ENCODE results near the gene SPAG16.
"Not testable (repeated sequence)": the region's sequence is repeated elsewhere in the genome, so short reads cannot be mapped to it uniquely, and the experiment has no call there.

The SPAG16 gene

DNA sequence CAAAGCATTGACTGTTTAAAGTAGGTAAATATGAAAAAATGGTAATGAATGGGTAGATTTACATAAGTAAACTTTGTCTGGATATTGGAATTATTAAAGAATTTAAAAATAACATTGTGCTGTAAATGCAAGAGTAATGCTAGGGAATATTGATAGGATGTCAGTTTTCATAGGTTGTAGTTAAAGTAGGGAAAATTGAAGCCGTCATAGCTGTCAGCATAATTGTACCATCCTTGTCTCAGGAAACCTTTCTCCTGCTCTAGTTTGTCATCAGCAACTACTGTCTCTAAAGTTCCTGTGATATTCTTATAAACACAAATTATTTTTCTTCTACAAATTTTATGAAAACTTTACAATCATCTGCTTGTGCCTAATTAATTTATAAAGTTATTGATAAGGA is 10.1 kb upstream of the SPAG16 start:
- DNase-seq = no peak

- DNase-seq = no peak
Measured at GRCh38 chr2:213275265-213275664, 9.0 kb upstream of the SPAG16 start.

GRCh38 chr2:213277134-213277533 is 7.1 kb upstream of the SPAG16 start:
- DNase-seq = not testable (repeated sequence)

- no peak for DNase-seq
Measured at GRCh38 chr2:213279116-213279620, 5.1 kb upstream of the SPAG16 start.

DNA sequence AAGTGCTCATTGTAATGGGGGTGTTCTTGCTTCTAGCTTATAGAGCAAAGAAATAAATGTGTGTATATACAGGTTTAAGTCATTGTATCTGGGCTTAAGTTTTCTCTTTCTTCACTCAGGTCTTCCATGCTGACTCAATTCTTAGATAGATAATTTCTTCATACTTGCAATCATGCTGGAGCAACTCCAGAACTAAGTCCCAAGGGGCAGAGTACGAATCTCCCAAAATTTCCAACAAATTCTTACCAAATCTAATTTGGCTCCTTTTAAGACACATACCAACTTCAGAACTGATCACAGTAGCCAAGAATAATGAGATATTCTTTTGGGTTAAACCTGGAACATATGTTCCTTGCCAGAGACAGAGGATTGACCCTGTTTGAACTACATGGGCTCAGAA is 4.3 kb upstream of the SPAG16 start:
- no peak for DNase-seq

DNA sequence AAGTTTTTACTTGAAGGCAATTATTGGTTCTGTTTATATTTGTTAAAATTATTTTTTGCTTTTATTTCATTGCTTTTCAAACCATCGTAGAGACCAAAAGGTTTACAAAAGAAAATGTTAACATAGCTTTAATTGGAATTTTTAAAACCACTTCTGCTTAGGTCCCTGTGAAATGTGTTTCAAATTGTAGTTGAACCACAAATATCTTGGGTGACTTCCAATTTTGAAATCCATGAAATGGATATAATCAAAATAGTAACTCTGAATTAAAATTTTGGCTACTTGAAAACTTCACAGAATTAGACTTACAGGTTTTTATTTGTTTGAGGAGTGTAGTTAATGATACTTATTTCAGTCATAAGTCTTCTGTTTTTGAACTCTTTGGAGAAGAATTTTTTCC is 3.1 kb upstream of the SPAG16 start:
- DNase-seq = no peak

- no peak for DNase-seq
Measured at GRCh38 chr2:213285404-213285803, 1.1 kb downstream of the SPAG16 start.

- DNase-seq = no peak
Measured at GRCh38 chr2:213286161-213286560, 1.9 kb downstream of the SPAG16 start.

DNA sequence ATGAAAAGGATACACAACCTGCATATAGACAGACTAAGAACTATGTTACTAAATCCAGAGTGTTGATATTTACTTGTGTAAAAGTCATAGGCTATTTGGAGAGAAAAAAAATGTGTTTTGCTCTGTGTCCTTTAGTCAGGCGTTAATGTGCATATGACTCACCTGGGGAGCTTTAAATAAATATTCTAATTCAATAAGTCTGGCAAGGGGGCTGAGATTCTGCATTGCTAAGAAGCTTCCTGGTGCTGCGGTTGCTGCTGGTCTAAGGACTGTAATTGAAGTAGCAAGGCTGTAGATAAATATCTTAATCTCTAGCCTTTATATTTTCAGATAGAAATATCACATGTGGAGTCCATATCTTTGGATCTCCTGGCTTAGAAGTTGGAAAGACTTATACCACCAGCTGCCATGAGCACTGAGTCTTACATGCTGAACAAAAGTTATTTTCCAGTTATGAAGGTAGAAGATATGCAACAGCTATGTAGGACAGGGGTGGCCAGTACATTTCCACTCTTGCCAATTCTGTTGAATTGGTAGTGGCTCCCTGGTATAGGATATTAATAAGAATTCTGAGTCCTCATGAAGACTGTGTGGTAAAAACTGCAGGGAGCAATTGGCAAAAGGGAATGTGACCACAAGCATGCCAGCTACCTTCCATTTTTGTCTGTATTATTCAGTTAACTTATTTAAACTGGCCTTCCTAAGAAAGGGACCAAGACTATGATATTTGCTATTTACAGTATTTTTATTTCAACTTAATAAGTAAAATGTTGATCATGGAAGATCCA is 4.8 kb downstream of the SPAG16 start:
- no peak for DNase-seq

DNA sequence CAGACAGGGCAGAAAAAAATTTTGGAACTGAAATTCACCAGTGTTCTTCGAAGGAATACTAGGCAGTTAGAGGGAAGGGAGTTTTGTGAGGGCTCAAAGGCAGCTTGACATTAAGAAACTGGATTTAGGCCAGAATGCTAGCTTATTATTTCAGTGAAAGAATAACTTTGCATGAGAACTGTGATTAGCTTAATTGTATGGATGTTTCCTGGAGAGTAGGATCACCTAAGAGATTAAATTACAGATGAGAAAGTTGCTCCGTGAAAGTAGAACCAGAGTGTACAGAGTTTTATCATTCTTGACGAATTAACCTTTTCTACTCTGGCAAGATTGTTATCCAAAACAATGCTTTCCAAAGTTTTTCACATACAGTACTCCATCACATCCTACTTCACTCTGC is 6.2 kb downstream of the SPAG16 start:
- no peak for DNase-seq

GRCh38 chr2:213296270-213296669 is 12.0 kb downstream of the SPAG16 start:
- no peak for DNase-seq

DNA sequence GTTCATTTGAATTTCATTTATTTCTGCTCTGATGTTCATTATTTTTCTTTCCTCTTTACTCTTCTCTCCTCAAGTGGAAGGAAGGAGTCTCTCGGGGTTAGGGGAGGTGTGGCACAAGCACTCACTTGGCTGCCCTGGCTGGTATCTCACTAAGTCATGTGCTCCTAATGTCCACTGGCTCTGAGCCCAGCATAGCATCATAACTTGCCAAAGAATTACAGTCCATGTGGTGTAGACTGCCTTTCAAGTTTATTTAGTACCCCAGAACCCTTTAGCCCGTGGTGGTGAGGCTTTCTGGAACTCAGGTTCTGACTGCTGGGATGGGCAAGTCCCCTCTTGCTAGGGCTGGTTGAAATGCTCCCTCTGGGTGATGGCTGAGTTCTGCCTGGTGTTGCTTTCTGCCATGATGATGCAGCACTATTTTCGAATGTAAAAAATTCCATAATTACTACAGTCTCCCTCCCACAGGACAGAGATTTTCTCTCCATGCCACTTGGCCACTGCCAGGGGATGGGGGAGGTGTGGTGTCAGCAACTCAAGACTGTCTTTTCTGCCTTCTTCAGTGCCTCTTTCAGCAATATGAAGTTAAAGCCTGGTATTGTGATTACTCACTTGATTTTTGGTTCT is 22.2 kb downstream of the SPAG16 start:
- no peak for DNase-seq

- DNase-seq = no peak
Measured at GRCh38 chr2:213315168-213315876, 31.1 kb downstream of the SPAG16 start.

- no peak for DNase-seq
Measured at GRCh38 chr2:213316001-213316735, 31.9 kb downstream of the SPAG16 start.

DNA sequence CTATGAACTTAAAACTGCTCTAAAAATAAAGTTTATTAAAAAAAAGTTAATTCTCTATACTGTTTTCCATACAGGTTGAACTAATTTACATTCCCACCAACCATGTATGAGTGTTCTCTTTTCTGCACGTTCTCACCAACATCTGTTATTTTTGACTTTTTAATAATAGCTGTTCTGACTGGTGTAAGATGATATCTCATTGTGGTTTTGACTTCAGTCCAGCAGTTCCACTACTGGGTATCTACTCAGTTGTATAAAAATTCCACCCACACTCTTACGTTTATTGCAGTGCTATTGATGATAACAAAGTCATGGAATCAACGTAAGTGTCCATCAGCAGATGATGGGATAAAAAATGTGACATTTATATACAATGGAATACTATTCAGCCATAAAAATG is 33.7 kb downstream of the SPAG16 start:
- no peak for DNase-seq

GRCh38 chr2:213320604-213321003 is 36.3 kb downstream of the SPAG16 start:
- DNase-seq = no peak

DNA sequence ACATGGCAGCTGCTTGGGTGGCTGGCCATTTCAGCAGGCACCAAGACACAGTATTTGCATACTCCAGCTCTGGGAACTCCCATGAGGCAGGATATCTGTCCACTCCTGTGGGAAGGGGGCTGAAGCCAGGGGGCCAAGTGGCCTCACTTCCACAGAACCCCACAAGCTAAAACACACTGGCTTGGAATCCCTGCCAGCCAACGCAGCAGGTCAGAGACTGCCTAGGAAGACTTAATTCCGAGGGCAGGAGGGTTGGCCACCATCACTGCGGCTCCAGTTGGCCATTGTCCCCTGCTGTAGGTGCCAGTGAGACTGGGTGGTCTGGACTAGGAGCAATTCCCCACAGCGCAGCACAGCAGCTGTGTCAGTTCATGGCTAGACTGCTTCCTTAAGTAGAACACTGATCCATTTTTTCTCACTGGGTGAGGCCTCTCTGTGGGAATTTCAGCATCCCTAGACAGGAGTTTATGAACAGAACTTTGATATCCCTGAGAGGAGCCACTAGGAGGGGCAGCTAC is 52.0 kb downstream of the SPAG16 start:
- DNase-seq = no peak

GRCh38 chr2:213353419-213353818 is 69.2 kb downstream of the SPAG16 start:
- DNase-seq = no peak

- DNase-seq = no peak
Measured at GRCh38 chr2:213376644-213377043, 92.4 kb downstream of the SPAG16 start.

GRCh38 chr2:213407027-213407426 is 122.8 kb downstream of the SPAG16 start:
- not testable (repeated sequence) for DNase-seq

DNA sequence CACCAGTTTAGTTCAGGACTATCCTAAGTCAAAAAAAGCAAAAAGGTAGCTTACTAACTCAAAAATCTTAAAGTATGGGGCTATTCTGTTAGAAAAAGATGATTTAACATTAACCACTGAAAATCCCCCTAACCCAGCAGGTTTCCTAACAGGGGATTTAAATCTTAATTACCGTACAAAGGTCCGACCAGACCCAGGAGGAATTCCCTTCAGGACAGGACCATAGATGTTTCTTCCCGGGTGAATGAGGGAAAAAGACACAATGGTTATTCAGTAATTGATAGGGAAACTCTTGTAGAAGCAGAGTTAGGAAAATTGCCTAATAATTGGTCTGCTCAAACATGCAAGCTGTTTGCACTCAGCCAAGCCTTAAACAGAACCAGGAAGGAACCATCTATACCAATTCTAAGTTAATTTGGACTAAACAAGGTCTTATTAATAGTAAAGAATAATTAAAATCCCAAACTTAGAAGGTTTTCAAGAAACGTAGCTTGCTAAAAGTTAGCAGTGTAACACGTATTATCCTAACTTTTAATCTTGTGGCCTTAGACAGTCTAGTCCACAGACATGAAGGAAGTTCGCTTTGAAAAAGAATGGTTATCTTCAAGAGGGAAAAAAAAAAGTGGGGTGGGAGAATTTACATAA is 124.3 kb downstream of the SPAG16 start:
- DNase-seq = not testable (repeated sequence)

GRCh38 chr2:213410687-213411086 is 126.4 kb downstream of the SPAG16 start:
- DNase-seq = not testable (repeated sequence)

Measured in AML-193 (cell line).